Right atrium auricular region (tissue), 2 donors: ENCODE data around the gene DLX5. TPM values are rescaled to one million over a fixed set of nuclear protein-coding genes. Genes with fewer than 3 reads are reported as not detected.

Experiments
- DNase-seq: peaks from one replicate; pipeline ENCODE4 v3.0.0-alpha.2; 2019; ENCODE audit warnings: low spot score
- H3K27ac ChIP-seq, 2 donors: fragments of 200-600 bp; sonication (generic); 1 replicate in 1 of 2; 2 replicates in 1 of 2; pipeline ENCODE4 v1.5.1; 2016 to 2019
- H3K27me3 ChIP-seq, 2 donors: fragments of 200-600 bp; sonication (generic); one replicate each; pipeline versions ENCODE4 v1.5.1 to v1.6.0; 2017 to 2019
- H3K36me3 ChIP-seq: fragments of 200-600 bp; sonication (generic); one replicate; pipeline ENCODE4 v1.5.1; 2016
- H3K4me1 ChIP-seq, 2 donors: fragments of 200-600 bp; sonication (generic); one replicate each; pipeline versions ENCODE4 v1.5.1 to v1.6.0; 2017 to 2019
- H3K4me3 ChIP-seq, 2 donors: fragments of 200-600 bp; sonication (generic); 1 replicate in 1 of 2; 2 replicates in 1 of 2; pipeline ENCODE4 v1.5.1; 2017 to 2019; ENCODE audit warnings: mild to moderate bottlenecking in 1 of 2, moderate library complexity in 1 of 2
- H3K9me3 ChIP-seq, 2 donors: fragments of 200-600 bp; sonication (generic); one replicate each; pipeline ENCODE4 v1.5.1; 2019
- total RNA-seq, 2 donors: library from RNA; depleted of rRNA; stranded (reverse); fragments of >200 nt; gene quantifications; one replicate each; pipeline ENCODE4 v1.1.0, GENCODE V29; 2016
- TF ChIP-seq, protein P1 (sequence below), 2 donors: fragments of 200-600 bp; sonication (generic); IDR thresholded peaks; one replicate each; pipeline ENCODE4 v1.5.1; 2019; ENCODE audit warnings: antibody characterized with exemption in 2 of 2

DLX5 gene
- total RNA-seq, 2 donors from 2014 or later = not detected

DNA sequence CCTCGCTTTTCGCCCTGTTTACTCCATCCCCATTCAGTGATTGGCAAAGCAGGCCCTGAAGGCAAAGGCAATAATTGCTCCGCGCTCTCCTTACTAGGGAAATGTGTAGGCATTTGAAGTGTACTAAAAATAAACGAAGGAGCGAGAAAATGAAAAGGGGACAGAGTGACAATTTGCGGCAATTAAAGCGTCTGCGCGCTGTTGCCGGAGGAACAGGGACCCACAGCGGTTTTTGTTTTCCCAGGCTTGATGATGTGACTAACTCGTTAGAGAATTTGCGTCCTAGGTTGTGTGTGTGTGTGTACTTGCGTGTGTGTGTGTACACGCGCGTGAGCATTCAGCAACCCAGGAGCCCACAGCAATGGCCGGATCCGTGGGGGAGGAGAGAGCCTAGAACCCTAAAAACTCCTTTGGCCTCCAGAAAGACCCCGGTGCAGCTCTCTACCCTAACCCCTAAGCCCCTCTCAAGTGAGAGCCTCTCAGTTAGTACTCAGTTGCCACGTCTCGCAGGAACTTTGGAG lies 27.1 kb downstream of the DLX5 start:
- Histone ChIP-seq H3K9me3 (no peaks in the 10 kb centered on the region), H3K4me1 (peaks cover 0 to 8% of the 10 kb centered on the region in 2 donors), H3K27me3 (peaks cover 42 to 86% of the 10 kb centered on the region in 2 donors), H3K36me3 (no peaks in the 10 kb centered on the region), H3K4me3 (no peak overlapping the region), H3K27ac (no peak overlapping the region)
- TF ChIP-seq, protein P1, sequence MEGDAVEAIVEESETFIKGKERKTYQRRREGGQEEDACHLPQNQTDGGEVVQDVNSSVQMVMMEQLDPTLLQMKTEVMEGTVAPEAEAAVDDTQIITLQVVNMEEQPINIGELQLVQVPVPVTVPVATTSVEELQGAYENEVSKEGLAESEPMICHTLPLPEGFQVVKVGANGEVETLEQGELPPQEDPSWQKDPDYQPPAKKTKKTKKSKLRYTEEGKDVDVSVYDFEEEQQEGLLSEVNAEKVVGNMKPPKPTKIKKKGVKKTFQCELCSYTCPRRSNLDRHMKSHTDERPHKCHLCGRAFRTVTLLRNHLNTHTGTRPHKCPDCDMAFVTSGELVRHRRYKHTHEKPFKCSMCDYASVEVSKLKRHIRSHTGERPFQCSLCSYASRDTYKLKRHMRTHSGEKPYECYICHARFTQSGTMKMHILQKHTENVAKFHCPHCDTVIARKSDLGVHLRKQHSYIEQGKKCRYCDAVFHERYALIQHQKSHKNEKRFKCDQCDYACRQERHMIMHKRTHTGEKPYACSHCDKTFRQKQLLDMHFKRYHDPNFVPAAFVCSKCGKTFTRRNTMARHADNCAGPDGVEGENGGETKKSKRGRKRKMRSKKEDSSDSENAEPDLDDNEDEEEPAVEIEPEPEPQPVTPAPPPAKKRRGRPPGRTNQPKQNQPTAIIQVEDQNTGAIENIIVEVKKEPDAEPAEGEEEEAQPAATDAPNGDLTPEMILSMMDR (IDR thresholded peaks at IDR 0.05) = no peak
- DNase-seq = no peak

DNA sequence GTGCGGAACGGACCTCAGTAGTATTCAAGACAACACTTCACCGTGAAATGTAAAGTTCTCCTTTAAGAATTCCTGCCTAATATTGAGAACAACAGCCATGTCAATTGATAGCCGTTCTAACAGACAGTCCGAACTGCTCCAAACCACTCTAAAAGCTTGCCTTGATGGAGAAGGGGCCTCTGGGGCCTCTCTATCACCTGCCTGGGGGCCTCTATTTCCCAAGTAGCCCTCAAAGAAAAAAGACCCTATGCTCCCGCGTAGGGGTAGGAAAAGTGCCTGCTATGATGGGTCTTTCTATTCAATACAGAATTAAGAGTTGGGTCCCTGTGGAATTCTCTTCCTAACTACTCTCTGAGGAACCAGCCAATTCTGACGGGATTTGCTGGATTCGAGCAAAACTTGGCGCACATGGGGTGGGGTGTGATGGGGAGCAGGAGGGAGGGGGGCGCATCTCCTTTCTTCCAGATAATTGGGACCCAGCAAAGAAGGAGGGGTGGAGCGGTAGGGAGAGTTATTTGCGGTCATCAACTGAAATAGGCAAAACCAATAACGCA lies 27.6 kb downstream of the DLX5 start:
- no peak overlapping the region for H3K4me3 ChIP-seq

DNA sequence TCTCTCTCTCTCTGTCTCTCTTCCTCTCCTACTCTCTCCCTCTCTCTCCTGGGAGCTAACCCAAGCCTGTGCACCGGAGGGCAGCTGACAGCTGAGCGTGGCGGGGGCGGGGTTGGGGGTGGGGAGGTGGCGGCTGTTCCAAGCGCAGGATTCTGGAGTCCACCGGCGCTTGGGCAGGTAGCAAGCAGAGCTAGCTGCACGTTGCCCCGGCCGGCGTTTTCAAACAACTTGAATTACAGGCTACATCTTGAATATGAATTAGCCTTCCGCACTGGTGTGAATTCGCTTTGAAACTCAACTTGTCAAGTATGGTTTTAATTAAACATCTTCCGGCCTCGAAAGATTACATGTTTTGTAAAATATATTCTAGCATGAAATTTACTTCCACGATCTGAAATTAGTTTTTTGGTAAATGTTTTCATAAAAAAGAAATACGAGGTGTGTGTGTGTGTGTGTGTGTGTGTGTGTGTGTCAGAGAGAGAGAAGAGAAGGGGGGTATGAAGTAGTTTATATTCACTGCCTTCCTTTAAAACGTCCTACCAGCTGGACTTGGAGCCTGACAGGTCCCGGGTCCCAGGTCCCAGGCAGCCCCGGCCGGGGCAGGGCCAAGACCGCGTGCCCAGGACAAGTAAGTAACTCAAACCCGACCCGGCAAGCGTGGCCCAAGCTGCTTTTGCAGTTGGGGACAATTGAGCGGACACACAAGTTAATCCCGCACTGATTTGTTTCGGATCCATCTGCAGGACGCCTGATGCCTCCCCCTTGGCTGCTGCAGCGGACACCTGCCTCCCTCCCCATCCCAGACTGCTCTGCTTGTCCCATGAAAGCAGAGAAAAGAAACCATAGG lies 28.3 kb downstream of the DLX5 start:
- Histone ChIP-seq H3K4me3 (no peak overlapping the region), H3K27ac (no peak overlapping the region)
- no peak for DNase-seq

More for the DNA sequence above, 27.6 kb downstream of the DLX5 start:
- Histone ChIP-seq H3K4me1 (peaks cover 0 to 14% of the 10 kb centered on the region in 2 donors), H3K9me3 (no peaks in the 10 kb centered on the region), H3K36me3 (no peaks in the 10 kb centered on the region), H3K27me3 (peaks cover 42 to 86% of the 10 kb centered on the region in 2 donors), H3K27ac (no peak overlapping the region)
- TF ChIP-seq, protein P1 (IDR thresholded peaks at IDR 0.05) = no peak
- no peak for DNase-seq

DNA sequence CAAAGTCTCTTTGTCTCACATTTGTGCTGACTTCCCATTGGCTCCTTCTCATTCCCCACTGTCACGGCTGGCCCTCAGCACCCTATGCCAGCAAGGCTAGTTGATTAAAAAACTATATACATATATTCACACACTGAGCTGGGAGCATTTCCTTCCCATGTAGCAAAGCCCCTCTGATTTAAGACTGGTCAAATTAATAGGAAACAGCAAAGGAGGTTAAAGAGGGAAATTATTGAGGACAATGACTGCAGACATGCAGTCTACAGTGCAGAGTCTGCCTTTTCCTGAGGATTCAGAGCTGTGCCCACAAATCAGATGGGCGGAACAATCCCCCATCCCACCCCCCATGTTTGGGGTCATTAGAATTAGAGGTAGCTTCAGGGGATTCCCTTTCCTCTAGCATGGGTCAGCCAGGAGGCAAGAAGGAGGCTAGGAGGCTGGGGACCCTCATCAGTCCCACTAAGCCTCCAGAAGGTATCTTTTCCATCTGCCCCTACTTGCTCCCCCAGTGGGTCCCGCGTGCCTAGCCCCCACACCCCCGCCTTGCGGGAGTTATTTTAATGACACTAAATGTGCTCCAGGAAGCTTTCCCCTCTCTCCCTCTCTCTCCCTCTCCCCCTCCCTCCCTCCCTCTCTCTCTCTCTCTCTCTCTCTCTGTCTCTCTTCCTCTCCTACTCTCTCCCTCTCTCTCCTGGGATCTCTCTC lies 29.1 kb downstream of the DLX5 start:
- no peak for DNase-seq
- no peak overlapping the region for H3K4me3 ChIP-seq
- TF ChIP-seq, protein P1 (IDR thresholded peaks at IDR 0.05) = no peak
- no peaks in the 10 kb centered on the region for H3K9me3 ChIP-seq
- peaks cover 42 to 90% of the 10 kb centered on the region in 2 donors for H3K27me3 ChIP-seq
- H3K27ac ChIP-seq = no peak overlapping the region
- H3K4me1 ChIP-seq = peaks cover 0 to 15% of the 10 kb centered on the region in 2 donors
- no peaks in the 10 kb centered on the region for H3K36me3 ChIP-seq

More for the DNA sequence above, 28.3 kb downstream of the DLX5 start:
- H3K9me3 ChIP-seq = no peaks in the 10 kb centered on the region
- peaks cover 41 to 86% of the 10 kb centered on the region in 2 donors for H3K27me3 ChIP-seq
- TF ChIP-seq, protein P1 (IDR thresholded peaks at IDR 0.05) = no peak
- H3K36me3 ChIP-seq = no peaks in the 10 kb centered on the region
- peaks cover 0 to 15% of the 10 kb centered on the region in 2 donors for H3K4me1 ChIP-seq

DNA sequence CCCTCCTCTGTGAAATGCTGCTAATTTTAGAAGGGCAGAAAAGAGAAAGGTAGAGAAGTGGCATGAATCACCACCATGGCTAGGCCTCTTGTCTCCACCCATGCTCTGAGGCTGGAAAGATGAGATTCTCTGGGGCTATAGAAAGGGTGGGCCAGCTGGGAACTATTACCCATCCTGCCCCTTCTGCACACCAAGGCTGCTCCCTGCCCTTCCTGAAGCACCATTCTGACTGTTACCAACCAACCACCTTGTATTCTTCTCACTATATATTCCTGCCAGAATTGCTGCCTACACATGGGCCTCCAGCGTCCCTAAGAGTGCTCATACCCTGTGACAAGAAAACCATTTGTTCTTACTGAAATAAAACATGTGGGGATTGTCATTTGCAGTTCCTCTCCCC lies 30.7 kb downstream of the DLX5 start:
- Histone ChIP-seq H3K27ac (no peak overlapping the region), H3K9me3 (no peaks in the 10 kb centered on the region), H3K36me3 (no peaks in the 10 kb centered on the region), H3K27me3 (peaks cover 54 to 87% of the 10 kb centered on the region in 2 donors), H3K4me3 (no peak overlapping the region), H3K4me1 (peaks cover 0 to 15% of the 10 kb centered on the region in 2 donors)
- no peak for DNase-seq
- TF ChIP-seq, protein P1 (IDR thresholded peaks at IDR 0.05) = no peak
